ELF-1 (cell line): ENCODE results near the gene NGFR.

Experiments
- DNase-seq: peaks from one replicate; pipeline ENCODE4 v3.0.0-alpha.2; 2016; ENCODE audit warnings: low read depth, low spot score

Gene NGFR

GRCh38 chr17:49469831-49470810 is 25.0 kb upstream of the NGFR start:
- DNase-seq = peak; percentile 57

DNA sequence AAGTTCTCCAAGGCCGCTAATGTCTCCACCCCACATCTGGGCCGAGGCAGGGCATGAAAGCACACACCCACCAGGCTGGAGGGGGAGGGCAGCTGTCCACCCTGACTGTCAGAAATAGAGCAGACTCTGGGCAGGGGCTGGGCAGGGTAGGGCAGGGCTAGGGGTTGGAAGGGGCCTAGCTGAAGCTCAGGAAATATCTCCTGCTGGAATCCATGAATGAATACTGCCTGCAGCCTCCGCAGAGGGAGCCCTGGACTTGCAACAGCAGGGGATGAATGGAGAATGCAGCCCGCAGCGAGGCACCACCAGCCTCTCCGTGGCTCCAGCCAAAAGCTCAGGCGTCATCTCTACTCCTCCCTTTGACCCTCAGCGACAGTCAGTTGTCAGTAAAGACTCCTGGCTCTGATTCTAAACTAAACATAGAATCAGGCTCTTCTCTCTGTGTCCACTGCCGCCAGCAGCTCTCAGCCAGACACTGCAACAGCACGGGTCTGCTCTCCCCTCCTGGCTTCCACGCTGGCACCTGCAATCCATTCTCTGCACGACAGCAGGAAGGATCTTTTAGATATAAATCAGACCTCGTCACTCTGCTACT is 23.9 kb upstream of the NGFR start:
- DNase-seq = peak; percentile 67

DNA sequence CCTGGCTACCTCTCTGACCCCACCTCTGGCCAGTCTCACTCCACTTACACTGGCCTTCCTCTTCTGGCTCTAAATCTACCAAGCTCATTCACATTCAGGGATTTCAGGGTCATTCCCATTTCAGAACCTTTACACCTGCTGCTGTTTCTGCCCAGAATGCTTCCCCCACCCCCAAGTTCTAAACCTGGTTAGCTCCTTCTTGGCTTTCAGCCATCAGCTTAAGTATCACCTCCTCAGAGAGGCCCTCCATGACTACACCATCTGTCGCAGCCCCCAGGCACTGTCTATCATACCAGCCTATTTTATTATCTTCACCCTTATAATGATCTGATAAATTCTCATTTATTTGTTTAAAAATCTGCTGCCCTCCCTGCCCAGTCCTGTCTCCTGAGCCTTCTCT is 23.3 kb upstream of the NGFR start:
- no peak for DNase-seq

- no peak for DNase-seq
Observed at GRCh38 chr17:49472527-49472926, 22.6 kb upstream of the NGFR start.

- DNase-seq = no peak
Observed at GRCh38 chr17:49473900-49474751, 21.0 kb upstream of the NGFR start.

GRCh38 chr17:49477709-49478108 is 17.4 kb upstream of the NGFR start:
- no peak for DNase-seq

DNA sequence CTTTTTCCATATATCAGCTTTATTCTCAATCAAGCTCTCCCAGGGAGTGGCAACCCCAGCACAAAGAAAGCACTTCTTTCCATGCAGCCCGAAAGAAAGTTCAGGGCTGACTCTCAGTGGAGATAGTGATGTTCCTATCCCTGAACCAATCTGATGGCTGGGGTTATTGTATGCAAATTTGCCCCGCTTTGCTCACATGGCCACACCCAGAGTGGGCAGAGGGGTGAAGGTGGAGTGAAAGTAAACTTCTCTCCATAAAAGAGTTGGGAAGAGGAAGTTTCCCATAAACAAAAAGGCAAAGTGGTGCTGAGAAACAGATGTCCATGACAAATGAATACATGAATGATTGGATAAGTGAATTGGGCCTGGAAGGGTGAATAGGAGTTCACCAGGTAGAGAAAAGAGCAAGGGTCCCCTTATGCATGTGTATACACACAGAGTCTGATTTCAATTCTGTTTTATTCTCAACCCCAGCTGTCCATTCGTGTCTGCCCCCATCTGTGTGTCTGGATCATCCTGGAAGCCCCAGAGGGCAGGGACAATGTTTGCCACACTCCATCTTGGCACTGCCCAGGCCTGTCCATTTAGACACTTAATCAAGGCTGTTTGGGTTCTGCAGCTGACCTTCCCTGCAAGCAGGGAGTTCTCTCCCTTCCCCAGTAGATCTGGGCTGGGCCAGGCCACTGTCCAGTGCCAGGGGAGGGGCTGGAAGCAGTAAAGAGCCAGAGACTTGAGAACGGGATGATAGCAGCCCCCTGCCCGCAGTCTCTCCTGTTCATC is 14.1 kb upstream of the NGFR start:
- DNase-seq = no peak

- no peak for DNase-seq
Observed at GRCh38 chr17:49482144-49482817, 12.8 kb upstream of the NGFR start.

GRCh38 chr17:49483599-49484509 is 11.2 kb upstream of the NGFR start:
- DNase-seq = no peak

GRCh38 chr17:49484588-49484987 is 10.5 kb upstream of the NGFR start:
- no peak for DNase-seq

DNA sequence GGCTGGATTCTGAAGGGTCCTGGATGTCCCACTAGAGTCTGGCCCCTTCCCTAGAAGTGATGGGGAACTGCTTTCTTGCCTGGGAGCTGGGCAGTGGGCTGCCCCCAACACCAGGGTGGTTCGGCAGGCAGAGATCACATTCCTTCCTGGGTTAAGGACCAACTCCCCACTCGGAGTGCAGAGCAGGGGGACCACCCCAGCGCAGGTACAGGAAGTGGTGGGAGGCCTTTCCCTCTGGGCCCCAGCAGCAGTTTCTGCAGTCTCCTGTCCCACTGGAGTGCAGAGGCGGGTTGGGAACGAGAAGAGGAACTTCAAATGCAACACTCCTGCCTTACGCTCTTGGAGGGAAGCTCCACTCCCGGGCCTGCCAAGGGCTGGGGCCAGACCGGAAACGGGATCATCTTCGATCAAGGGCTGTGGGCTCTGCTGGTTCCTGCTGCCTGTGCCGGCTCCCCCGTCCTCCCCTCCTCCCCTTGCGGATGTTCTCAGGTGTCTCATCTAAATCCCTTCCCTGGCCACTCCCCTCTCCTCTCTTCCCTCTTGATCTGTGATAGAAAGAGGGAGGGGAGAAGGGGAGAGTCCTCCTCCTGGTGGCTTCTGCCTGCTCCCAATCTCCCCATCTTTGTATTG is 9.0 kb upstream of the NGFR start:
- DNase-seq = peak; percentile 88

DNA sequence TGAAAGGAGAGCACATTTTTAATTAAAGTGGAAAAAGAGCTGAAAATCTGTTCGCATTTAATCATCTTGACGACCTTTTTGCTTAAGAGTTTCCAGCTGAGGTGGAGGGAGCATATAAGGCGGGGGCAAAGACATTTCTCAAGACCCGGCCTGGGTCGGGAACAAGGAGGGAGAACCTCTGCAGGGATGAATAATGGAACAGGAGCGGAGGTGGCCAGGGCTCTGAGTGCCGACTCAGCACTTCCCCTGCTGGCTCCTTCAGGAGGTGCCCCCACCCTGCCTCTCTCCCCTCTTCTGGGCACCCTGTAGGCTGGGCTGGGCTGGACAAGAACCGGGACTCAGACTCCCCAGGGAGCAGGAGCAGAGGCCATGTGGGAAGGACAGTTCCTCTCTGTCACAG is 7.9 kb upstream of the NGFR start:
- no peak for DNase-seq

DNA sequence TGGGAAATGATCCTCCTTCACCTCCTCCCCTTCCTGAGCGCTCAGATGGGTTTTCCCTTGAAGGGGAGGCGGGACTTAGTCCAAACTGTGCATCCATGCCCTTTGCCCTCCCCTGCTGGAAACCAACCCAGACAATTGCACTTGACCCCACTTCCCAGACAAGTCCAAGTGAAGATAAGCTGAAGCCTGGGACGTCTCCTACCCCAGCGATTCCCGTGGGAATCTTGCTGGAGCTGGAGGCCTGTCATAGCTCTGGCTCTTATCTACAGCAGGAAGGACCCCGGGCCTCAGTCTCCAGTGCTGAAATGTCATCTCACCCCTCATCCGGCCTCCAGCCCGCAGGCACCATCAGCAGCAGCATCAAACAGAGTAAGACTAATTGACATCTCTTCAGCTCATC is 6.5 kb upstream of the NGFR start:
- DNase-seq = no peak

DNA sequence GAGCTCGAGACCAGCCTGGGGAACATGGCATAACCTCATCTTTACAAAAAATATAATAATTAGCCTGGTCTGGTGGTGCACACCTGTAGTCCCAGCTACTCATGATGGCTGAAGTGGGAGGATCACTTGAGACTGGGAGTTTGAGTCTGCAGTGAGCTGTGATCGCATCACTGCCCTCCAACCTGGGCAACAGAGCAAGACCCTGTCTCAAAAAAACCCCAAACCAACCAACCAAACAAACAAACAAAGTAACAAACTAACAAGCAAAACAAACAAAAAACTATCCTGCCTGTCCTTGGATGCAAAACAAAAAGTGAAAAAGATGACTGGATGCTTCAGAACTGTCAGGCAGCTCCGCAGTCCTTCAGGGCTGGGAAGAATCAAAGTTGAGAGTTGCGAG is 5.7 kb upstream of the NGFR start:
- no peak for DNase-seq

- DNase-seq = no peak
Observed at GRCh38 chr17:49490276-49490675, 4.8 kb upstream of the NGFR start.

GRCh38 chr17:49491192-49491769 is 3.8 kb upstream of the NGFR start:
- no peak for DNase-seq

GRCh38 chr17:49494399-49494985 is 601 bp upstream of the NGFR start:
- no peak for DNase-seq

GRCh38 chr17:49495842-49496182 is 719 bp downstream of the NGFR start:
- DNase-seq = no peak
